ENCODE data around the gene SFRP5. TPM values are rescaled to one million over a fixed set of nuclear protein-coding genes. Genes with fewer than 3 reads are reported as not detected.

SFRP5 gene
- total and polyA plus RNA-seq, 2 of the 13 experiments (the other 11 are each of a cell fraction or from before 2014, with no cell fraction given) = 0.32 to 1.7 TPM

GRCh38 chr10:97736902-97737769 lies 34.7 kb downstream of the SFRP5 start, which contains the start of gene ZFYVE27 (continued):
- TF ChIP-seq EHMT2 (IDR thresholded peaks at IDR 0.05; ENCODE audit: borderline replicate concordance, low read depth, low read length) = 0 out of 2 replicates have a peak, but pooled peaks have one; percentile 20
- TF ChIP-seq, protein P1, sequence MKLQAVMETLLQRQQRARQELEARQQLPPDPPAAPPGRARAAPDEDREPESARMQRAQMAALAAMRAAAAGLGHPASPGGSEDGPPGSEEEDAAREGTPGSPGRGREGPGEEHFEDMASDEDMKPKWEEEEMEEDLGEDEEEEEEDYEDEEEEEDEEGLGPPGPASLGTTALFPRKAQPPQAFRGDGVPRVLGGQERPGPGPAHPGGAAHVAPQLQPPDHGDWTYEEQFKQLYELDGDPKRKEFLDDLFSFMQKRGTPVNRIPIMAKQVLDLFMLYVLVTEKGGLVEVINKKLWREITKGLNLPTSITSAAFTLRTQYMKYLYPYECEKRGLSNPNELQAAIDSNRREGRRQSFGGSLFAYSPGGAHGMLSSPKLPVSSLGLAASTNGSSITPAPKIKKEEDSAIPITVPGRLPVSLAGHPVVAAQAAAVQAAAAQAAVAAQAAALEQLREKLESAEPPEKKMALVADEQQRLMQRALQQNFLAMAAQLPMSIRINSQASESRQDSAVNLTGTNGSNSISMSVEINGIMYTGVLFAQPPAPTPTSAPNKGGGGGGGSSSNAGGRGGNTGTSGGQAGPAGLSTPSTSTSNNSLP (IDR thresholded peaks at IDR 0.05; ENCODE audit: low read depth, low read length) = no peak
- peak; percentile 63; the same call in 1 of the 2 replicates for TF ChIP-seq ZNF543 (CRISPR knock-in tag; IDR thresholded peaks at IDR 0.05)
- TF ChIP-seq JUND (CRISPR knock-in tag; IDR thresholded peaks at IDR 0.05) = peak; percentile 82; the same call in 1 of the 2 replicates
- peak; percentile 57; the same call in 1 of the 2 replicates for TF ChIP-seq GATA4 (IDR thresholded peaks at IDR 0.05; ENCODE audit: borderline replicate concordance, low read depth)
- TF ChIP-seq IKZF5 (CRISPR knock-in tag; IDR thresholded peaks at IDR 0.05) = peak; percentile 80
- TF ChIP-seq KLF13 (CRISPR knock-in tag; IDR thresholded peaks at IDR 0.05) = peak; percentile 78; the same call in 1 of the 2 replicates
- TF ChIP-seq BCL6 (CRISPR knock-in tag; IDR thresholded peaks at IDR 0.05) = peak; percentile 50; the same call in 1 of the 2 replicates
- TF ChIP-seq DNMT3B (CRISPR knock-in tag; conservative IDR thresholded peaks at IDR 0.05) = peak; percentile 96
- peak; percentile 94 for TF ChIP-seq ZFP90 (CRISPR knock-in tag; IDR thresholded peaks at IDR 0.05; ENCODE audit: borderline replicate concordance)
- no peak for TF ChIP-seq ZFP36L2 (CRISPR knock-in tag; IDR thresholded peaks at IDR 0.05)
- peak; percentile 95 for TF ChIP-seq ARID4A (CRISPR knock-in tag; IDR thresholded peaks at IDR 0.05; ENCODE audit: borderline replicate concordance)
